CMK (cell line): ENCODE results near the gene BRCC3.

Experiments
- DNase-seq: peaks from one replicate; pipeline ENCODE4 v3.0.0-alpha.2; 2010; ENCODE audit warnings: low read depth

Gene BRCC3

GRCh38 chrX:155056877-155057792 lies 14.2 kb upstream of the BRCC3 start:
- no peak for DNase-seq

GRCh38 chrX:155061760-155062159 lies 9.5 kb upstream of the BRCC3 start:
- no peak for DNase-seq

GRCh38 chrX:155065035-155065734 lies 6.1 kb upstream of the BRCC3 start:
- no peak for DNase-seq

- DNase-seq = no peak
Observed at GRCh38 chrX:155068165-155068564, 3.1 kb upstream of the BRCC3 start.

GRCh38 chrX:155069414-155069813 lies 1.9 kb upstream of the BRCC3 start:
- no peak for DNase-seq

- no peak for DNase-seq
Observed at GRCh38 chrX:155070038-155070437, 1.3 kb upstream of the BRCC3 start.

- DNase-seq = no peak
Observed at GRCh38 chrX:155070663-155070974, 689 bp upstream of the BRCC3 start.

- no peak for DNase-seq
Observed at GRCh38 chrX:155071694-155072280, 479 bp downstream of the BRCC3 start.

GRCh38 chrX:155086202-155086840 lies 15.0 kb downstream of the BRCC3 start:
- DNase-seq = no peak

- no peak for DNase-seq
Observed at GRCh38 chrX:155086961-155087735, 15.8 kb downstream of the BRCC3 start.

GRCh38 chrX:155094468-155095061 lies 23.3 kb downstream of the BRCC3 start:
- DNase-seq = no peak

- DNase-seq = no peak
Observed at GRCh38 chrX:155105919-155106318, 34.6 kb downstream of the BRCC3 start.

GRCh38 chrX:155108427-155108826 lies 37.1 kb downstream of the BRCC3 start:
- no peak for DNase-seq

- no peak for DNase-seq
Observed at GRCh38 chrX:155112171-155112570, 40.9 kb downstream of the BRCC3 start.

GRCh38 chrX:155113097-155113496 lies 41.8 kb downstream of the BRCC3 start:
- DNase-seq = no peak

- DNase-seq = no peak
Observed at GRCh38 chrX:155115174-155115819, 44.0 kb downstream of the BRCC3 start.

- no peak for DNase-seq
Observed at GRCh38 chrX:155127465-155127864, 56.2 kb downstream of the BRCC3 start.

- DNase-seq = no peak
Observed at GRCh38 chrX:155127940-155128339, 56.6 kb downstream of the BRCC3 start.

- no peak for DNase-seq
Observed at GRCh38 chrX:155132110-155132509, 60.8 kb downstream of the BRCC3 start.

GRCh38 chrX:155134255-155134654 lies 62.9 kb downstream of the BRCC3 start:
- DNase-seq = no peak
